ENCODE data around the gene ZNF438. TPM values are rescaled to one million over a fixed set of nuclear protein-coding genes. Genes with fewer than 3 reads are reported as not detected.

The ZNF438 gene
- polyA plus RNA-seq, 3 donors, result 8.9 to 10.2 (median 10.1) TPM

DNA sequence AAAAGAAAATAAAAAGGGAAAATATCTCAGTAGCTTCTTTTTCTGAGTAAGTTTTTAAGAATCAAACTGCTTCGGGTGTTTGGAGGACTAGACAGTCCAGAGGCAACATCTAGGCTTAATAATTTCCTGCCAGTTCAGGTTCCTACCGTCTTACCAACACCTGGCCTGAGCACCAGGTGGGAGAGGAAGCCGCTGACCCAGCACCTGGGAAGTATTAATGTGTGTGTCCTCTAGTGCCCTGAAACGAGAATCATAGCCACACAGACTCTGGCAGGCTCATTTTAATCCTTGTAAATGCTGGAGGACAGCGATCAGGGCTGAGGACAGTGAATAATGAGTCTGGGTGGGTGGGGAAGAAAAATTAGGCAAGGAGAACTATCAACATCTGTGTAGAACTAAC lies 137.4 kb downstream of the ZNF438 start:
- DNase-seq (ENCODE audit: low read depth in 3 of 3, low spot score in 2 of 3), result no peak

DNA sequence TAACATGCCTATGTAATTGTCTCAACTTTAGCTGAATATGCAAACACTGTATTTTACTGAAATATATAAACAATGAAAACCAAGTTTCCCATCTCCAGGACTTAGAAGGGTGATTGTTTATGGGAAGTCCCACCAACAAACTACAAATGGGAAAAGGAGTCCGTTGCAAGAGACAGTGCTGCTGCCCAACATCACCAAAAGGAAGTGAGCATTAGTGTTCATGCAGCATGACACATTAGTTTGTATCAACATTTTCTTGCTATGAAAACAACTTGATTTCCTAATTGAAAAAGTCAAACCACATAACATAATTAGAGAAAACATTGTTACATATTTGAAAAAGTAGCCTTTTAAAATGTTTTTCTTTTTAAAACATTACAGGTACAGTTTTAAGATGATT lies 138.5 kb downstream of the ZNF438 start:
- no peak for DNase-seq (ENCODE audit: low read depth in 3 of 3, low spot score in 2 of 3)

DNA sequence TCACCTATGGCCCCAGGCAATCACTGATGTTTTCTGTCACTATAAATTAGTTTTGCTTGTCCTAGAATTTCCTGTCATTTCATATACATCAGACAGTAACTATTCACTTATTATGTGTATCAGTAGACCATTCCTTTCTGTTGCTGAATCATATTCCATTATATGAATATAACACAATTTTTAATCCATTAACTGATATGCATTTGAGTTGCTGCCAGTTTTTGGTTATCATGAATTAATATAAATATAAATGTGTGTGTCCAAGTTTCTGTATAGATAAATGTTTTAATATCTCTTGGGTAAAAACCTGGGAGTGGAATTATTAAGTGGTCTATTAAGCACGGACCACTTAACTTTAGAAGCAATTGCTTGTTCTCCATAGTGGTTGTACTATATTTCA lies 143.8 kb downstream of the ZNF438 start:
- no peak for DNase-seq (ENCODE audit: low read depth in 3 of 3, low spot score in 2 of 3)

DNA sequence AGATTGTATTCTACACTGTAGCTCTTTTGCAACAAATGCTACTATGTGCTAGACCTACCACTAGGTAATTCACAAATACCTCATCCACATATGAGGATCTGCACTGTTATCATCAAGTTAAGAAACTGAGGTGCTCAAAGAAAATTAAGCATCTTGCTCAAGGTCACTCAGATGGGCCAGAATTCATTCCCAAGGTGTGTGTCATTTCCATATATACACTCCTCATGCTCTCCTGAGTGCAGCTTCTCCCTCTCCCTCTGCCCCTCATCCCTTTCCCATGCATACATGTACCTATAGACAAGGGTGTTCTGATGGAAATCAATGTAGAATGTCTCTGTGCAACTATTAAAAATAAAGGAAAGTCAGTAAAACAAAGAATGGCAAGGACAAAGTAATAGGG lies 146.2 kb downstream of the ZNF438 start:
- DNase-seq (ENCODE audit: low read depth in 3 of 3, low spot score in 2 of 3), result no peak

DNA sequence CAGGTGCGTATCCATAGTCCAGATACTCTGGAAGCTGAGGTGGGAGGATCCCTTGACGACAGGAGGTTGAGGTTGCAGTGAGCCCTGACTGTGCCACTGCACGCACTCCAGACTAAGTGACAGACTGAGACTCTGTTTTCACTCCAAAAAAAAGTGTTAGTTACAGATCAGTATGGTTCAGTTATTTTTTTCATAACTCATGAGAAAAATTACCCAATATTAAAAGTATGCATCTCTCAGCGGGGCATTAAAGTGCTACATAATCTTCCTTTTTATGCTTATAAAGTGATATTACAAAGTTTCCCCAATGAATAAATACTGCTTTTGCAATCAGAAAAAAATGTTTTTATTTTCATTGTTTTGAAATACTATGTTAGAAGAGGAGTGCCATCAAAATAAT lies 147.9 kb downstream of the ZNF438 start:
- DNase-seq (ENCODE audit: low read depth in 3 of 3, low spot score in 2 of 3), result no peak

DNA sequence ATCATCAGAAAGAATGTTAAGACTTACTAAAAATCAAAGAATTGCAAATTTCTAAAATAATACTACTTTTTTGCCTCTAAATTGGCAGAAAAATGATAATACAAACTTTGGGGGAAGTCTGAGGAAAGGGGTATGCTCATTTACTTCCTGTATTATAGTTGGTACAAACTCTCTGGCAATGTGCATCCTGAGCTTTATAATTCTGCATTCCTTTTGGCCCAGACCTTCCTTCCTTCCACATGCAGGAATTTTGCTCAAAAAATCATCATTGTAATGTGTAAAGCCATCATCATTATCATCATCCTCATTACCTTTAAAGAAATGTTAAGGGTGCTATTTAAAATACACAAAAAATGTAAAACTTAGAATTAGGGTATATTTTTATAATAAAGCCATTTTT lies 148.5 kb downstream of the ZNF438 start:
- no peak for DNase-seq (ENCODE audit: low read depth in 3 of 3, low spot score in 2 of 3)

DNA sequence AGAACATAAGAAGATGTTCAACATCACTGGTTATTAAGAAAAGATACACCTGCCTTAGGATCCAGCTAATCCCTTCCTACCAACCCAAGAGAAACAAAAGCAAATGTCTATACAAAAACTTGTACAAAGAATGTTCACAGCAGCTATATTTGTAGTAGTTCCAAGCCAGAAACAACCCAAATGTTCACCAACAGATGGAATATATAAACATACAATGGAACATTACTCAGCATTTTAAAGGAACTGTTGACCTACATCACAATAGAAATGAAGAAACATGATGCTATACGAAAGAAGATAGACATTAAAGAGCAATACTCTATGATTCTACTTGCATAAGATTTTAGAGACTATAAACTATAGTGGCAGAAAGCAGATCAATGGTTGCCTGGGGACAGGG lies 149.4 kb downstream of the ZNF438 start:
- no peak for DNase-seq (ENCODE audit: low read depth in 3 of 3, low spot score in 2 of 3)

DNA sequence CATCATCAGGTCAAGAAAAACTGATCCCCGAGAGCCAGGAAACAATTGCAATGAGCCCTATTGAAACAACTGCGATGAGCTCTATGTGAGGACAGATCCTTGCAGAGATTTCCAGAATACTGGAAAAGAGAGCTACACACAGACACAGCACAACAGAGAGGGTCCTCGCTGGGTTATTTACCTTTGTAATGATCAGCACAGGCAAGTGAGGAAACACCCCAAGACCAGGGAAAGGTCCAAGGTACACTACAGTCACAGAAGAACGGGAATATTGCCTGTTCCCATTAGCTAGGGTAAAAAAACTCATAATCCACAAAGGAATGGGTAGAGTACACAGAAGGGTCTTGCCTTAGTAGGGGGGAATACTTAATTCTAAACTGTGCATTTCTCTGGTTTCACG lies 152.7 kb downstream of the ZNF438 start:
- no peak for DNase-seq (ENCODE audit: low read depth in 3 of 3, low spot score in 2 of 3)

DNA sequence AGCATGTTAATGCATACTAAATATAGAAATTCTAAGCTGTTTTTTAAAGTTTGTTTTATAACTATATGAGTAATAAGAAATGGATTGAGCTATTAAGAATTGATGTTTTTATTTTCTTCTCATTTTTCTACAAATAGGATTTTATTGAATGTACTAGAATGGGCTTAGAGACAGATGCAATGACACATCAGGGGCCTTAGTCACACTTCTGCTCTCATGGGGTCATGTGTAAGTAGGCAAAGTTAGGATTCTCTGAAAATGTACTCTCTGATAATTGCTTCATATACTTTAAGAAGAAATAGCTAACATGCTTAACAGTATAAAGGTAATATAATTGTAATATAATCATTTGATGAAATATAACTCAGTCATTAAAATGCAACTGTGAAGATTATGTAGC lies 154.6 kb downstream of the ZNF438 start:
- no peak for DNase-seq (ENCODE audit: low read depth in 3 of 3, low spot score in 2 of 3)

DNA sequence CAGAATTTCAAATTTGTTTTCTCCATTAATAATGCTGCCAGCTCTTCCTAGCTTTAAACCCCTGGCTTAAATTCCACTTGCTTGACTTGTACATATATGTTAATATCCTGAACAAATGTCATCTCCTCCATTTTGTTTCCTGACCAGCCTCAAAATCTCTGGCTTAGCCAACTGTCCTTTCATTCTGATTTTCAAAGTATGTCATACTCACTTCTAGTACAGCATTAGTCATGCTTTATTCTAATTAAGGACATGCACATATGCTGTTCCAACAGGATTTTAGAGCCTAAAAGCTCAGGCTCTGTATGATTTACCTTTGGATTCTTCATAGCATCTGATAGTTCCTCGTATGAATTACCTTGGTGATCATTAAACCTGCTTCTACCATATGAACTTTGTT lies 158.3 kb downstream of the ZNF438 start:
- DNase-seq (ENCODE audit: low read depth in 3 of 3, low spot score in 2 of 3), result no peak

DNA sequence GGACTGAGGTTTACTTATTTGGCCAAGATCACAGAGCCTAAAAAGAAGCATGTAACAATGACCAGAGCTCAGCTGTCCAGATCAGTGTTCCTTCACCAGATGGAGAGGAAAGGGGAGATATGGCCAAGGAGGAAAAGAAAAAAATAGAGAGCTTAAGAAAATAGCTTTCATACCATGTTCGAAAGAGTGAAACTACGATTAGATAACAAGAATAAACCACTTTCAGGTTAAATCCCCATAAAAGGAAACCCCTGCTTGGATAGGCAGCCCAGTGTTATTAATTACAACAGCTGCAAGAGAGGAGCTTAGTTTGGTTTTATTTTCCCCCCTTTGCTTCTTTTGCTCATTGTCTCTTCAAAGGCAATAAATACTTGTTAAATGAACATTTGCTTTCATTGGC lies 160.8 kb downstream of the ZNF438 start:
- no peak for DNase-seq (ENCODE audit: low read depth in 3 of 3, low spot score in 2 of 3)

DNA sequence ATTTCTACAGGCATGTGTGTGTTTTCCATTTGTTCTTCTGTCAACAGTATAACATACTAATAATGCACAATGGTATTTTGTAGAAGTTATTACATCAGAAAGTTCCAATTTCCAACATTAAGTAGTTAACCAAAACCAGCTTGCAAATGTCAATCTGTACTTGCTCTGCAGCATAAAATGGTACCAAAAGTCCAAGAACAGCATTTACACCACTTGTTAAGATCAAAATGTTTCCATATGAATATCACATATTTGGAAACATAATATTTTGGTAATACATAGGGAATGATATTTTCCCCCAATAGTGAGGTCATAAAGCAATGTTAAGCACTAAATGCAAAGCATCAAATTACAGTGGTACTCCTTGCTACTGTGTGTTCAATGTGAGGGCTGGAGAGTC lies 162.1 kb downstream of the ZNF438 start:
- DNase-seq (ENCODE audit: low read depth in 3 of 3, low spot score in 2 of 3), result no peak

DNA sequence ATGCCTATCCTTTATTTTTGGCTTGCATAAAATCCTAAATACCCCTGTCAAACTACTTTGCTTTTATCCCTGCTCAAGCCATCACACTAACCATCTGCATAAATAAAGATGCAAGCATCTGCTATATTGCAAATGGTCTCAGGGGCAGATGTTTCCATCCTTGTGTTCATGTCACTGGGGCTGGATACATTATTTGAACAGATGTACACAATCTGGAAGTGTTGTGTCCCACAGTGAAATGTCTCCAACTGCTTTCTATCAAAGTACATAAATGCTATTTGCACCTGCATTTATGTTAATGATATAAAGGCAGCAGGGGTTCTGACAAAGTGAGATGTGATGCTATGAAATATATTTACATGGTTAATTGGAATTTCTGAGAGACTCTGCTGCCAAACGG lies 163.1 kb downstream of the ZNF438 start:
- DNase-seq (ENCODE audit: low read depth in 3 of 3, low spot score in 2 of 3), result no peak

DNA sequence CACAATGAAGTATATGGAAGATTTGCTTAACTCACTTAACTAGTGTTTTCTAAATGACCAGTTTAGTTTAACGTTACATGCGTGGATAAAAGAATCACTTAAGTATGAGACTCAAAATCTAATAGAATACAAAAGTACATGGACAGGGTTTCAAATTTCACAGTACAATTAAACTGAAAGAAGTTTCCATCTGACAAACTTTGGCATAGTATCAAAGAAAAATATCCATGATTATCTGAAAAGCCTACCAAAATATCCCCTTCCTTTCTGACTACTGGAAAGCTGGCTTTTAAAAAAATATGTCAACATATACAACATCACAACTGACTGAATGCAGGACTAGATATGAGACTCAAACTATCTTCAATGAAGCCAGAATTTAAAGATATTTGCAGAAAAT lies 164.8 kb downstream of the ZNF438 start:
- no peak for DNase-seq (ENCODE audit: low read depth in 3 of 3, low spot score in 2 of 3)

DNA sequence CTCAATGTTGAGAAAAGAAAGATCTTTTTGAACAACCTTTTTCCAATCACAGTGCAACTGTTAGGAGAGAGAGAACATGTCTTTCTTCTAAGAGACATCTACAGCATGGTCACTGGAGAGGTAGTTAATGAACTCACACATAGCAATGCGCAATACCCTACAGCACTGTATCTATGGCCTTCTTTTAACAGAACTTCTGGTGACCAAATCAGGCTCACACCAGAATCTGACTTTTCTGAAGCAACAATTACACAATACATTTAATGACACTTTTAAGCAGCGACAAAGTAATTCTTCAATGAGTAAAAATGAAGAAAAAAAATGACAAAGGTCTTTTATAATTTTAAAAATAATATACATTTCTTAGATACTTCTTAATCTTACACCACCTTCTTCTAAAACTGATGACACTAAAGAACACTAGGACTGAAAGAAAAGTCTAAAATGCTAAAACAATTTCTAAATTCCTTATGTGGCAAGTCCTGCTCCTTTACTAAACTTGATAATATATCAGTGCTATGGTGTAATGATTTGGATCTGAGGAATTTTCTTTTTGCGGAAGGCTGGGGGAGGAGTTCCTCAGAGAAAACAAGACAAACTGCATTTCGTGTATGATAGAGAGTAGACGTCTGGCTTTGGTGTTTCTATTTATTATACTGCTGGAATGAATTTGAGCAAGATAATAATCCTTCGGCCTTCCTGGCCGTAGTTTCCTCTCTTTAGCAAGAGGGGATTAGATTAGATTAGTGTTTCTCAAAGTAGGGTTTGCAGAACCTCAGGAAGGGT lies 166.3 kb downstream of the ZNF438 start:
- no peak for DNase-seq (ENCODE audit: low read depth in 3 of 3, low spot score in 2 of 3)

DNA sequence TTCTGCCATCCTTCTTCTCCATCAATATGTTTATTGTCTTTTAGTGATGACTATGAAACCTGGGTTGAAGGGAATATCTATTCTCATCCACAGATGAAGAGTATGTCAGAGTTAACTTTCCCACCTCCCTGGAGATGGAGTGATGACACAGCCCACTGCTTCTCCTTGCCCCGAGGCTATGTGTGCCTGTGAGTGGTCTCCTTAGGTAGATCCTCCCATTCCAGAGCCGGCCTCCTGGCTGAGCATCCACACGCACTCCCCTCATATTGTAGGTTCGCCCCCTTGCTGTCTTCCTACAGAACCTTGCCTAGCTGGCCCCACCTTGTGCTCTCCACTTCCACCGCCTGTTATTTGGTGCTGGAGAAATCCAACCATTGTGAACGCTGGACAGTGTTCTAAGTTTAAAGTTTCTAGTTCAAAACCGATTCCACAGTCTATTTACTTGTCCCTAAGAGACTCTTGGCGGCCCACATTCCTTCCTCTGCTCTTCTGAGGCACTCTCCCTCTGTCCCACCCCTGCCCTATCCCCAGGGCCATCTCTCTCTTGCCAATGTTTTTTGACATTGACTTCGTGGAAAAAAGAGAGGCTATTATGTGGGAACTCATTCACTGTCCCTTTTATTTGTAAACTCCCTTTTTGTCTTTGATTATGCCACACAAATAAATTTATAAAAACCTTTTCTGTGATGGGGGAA lies 168.0 kb downstream of the ZNF438 start:
- DNase-seq (ENCODE audit: low read depth in 3 of 3, low spot score in 2 of 3), result no peak

DNA sequence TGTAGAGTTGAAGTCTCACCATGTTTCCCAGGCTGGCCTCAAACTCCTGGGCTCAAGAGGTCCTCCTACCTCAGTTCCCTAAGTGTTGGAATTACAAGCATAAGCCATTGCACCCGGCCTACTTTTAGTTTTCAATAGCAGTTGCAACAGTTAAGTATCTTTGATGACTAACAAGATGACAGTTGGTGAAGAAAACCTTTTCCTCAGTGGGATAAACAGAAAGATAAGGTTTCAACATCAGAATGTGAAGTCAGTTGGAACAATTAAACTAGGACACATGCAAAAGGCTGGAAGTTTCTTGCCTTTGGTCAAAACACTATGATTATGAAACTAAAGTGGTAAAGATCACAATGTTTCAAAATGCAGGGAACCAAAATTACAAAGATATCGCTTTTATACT lies 169.2 kb downstream of the ZNF438 start:
- DNase-seq (ENCODE audit: low read depth in 3 of 3, low spot score in 2 of 3), result no peak

DNA sequence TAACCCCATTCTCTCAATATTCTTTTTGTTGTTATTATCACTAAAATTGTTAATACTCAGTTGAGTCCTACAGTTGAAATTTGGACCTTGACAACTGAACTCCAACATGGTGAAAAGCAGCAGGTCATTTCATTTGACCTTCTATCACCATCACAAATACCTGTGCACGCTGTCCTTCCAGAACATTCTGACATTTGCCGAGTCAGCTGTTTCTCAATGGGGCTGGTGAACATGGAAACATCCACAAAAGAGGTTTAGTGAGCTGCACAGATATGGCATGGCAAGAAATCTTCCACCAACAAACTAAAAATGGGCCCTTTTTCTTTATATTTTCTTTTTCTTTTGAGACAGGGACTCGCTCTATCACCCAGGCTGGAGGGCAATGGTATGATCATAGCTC lies 169.7 kb downstream of the ZNF438 start:
- DNase-seq (ENCODE audit: low read depth in 3 of 3, low spot score in 2 of 3), result no peak

DNA sequence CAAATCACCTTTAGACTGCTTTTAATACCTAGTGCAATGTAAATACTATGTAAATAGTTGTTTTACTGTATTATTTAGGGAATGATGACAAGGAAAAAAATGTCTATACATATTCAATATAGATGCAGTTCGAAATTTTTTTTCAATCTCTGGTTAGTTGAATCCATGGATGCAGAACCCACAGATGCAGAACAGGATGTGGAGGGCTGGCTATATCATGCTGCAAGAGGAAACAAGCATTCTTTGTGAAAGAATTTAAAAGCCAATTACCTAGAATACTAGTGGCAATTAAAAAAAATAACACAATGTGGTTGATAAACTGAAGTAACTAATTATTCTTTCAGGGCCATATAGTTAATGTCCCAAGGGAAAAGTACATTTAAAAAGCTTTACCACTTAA lies 170.4 kb downstream of the ZNF438 start:
- no peak for DNase-seq (ENCODE audit: low read depth in 3 of 3, low spot score in 2 of 3)

DNA sequence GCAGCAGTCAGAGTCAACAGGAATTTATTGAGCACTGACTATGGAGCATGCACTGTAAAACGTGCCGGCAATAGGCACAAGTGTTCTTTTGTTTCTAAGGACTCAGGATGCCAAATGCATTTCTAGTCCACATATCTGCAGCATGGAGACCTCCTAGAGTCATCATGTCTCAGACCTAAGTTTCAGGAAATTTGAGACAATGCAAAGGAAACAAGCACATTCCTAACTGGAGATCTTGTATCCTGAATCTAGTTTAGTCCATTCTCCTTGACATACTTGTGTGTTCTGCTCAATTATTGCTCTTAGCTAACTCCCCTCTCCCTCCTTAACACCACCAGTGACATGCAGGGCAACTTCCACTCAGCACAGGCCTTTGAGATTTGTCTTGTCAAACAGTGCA lies 173.2 kb downstream of the ZNF438 start:
- DNase-seq (ENCODE audit: low read depth in 3 of 3, low spot score in 2 of 3), result no peak

DNA sequence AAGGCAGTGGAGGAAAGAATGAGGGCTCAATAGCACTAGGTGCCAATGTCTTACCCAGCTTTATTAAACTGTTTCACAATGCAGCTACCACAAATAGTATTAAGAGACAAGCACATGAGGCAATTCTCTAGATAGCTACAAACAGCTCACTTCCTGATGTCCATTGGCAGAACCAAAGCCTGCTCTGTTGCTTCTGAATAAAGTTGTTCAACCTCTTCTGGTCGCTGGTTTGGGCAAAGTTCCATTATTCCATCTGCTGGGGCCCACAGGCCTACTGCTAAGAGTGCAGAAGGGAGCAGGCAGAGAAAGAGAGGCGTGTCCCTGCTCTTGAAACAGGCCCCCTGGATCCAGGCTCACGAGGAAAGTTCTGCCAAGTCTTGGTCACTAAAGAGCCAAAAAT lies 173.9 kb downstream of the ZNF438 start:
- DNase-seq (ENCODE audit: low read depth in 3 of 3, low spot score in 2 of 3), result no peak

DNA sequence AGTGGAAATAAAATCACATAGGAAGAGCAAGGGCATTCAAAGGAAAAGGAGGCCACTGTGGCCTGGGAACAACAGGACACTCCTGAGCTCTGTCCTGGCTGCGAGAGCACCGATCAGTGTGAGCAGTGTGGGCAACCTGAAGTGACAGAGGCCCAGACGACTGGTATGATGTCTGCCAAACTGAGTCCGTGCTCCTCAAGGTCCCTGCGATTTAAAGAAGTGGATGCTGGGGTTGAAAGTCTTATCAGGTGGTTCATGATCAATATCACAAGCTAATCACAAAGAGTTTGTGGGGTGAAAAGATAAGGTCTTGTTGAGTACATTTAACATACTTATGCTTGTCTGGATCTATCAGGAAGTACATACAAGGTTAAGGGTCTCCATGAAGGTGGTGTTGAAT lies 176.5 kb downstream of the ZNF438 start:
- DNase-seq (ENCODE audit: low read depth in 3 of 3, low spot score in 2 of 3), result no peak

DNA sequence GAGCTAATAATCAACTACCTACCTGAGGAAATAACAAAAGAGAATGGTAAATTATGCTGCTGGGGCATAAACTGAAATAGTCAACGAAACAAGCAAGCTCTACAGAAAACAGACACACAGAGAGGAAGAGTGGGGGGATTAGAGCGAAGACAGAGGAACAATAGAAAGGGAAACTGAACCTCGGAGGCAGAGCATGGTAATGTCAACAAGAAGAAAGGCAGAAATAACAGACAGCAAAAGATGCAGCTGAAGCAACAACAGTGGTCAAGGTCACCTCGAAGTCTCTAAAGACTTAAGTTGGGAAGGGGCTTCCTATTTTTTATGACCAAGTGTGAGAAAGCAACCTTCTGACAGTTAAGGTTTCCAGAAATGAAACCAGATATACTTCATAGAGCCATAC lies 177.0 kb downstream of the ZNF438 start:
- DNase-seq (ENCODE audit: low read depth in 3 of 3, low spot score in 2 of 3), result no peak

All from right renal cortex interstitium (tissue), 3 donors.